Heart left ventricle (tissue), 16 donors: Measurements from ENCODE around the gene CCNT2. TPM values are rescaled to one million over a fixed set of nuclear protein-coding genes. Genes with fewer than 3 reads are reported as not detected.

Source experiments
- ATAC-seq, 4 donors: fragments of 200-7000 bp; cut with Tn5 transposase; one replicate each; pipeline ENCODE4 v1.9.1; 2020 to 2022; ENCODE audit warnings: moderate library complexity in 4 of 4, mild to moderate bottlenecking in 3 of 4, moderate number of reproducible peaks in 1 of 4
- DNase-seq, 5 donors: peaks; one replicate each; pipeline ENCODE4 v3.0.0-alpha.2; 2020
- H3K27ac ChIP-seq, 12 donors: fragments of 200-600 bp; sonication (generic) in 4 of 12; one replicate each; pipeline versions ENCODE4 v1.5.0 to v1.8.0; 2016 to 2022; ENCODE audit warnings: mild to moderate bottlenecking in 2 of 12
- H3K27me3 ChIP-seq, 9 donors: fragments of 200-600 bp; sonication (generic) in 2 of 9; one replicate each; pipeline versions ENCODE4 v1.5.1 to v1.8.0; 2016 to 2022; ENCODE audit warnings: mild to moderate bottlenecking in 3 of 9
- H3K36me3 ChIP-seq, 9 donors: fragments of 200-600 bp; sonication (generic) in 2 of 9; one replicate each; pipeline versions ENCODE4 v1.5.0 to v1.8.0; 2018 to 2022; ENCODE audit warnings: mild to moderate bottlenecking in 2 of 9
- H3K4me1 ChIP-seq, 12 donors: fragments of 200-600 bp; sonication (generic) in 4 of 12; one replicate each; pipeline versions ENCODE4 v1.5.0 to v1.8.0; 2016 to 2022; ENCODE audit warnings: mild to moderate bottlenecking in 3 of 12
- H3K4me3 ChIP-seq, 12 donors: fragments of 200-600 bp; sonication (generic) in 4 of 12; one replicate each; pipeline versions ENCODE4 v1.5.0 to v1.8.0; 2017 to 2022; ENCODE audit warnings: mild to moderate bottlenecking in 9 of 12, moderate library complexity in 4 of 12
- H3K9me3 ChIP-seq, 12 donors: fragments of 200-600 bp; sonication (generic) in 4 of 12; one replicate each; pipeline versions ENCODE4 v1.5.0 to v1.8.0; 2016 to 2022; ENCODE audit warnings: mild to moderate bottlenecking in 1 of 12
- CTCF ChIP-seq, 12 donors: fragments of 200-600 bp; sonication (generic) in 4 of 12; IDR thresholded peaks; one replicate each; pipeline versions ENCODE4 v1.5.0 to v1.8.0; 2018 to 2022; ENCODE audit warnings: antibody characterized with exemption in 12 of 12, mild to moderate bottlenecking in 5 of 12
- POLR2A ChIP-seq, 2 donors: fragments of 450-650 bp; IDR thresholded peaks; one replicate each; pipeline ENCODE4 v1.6.1; 2017; ENCODE audit warnings: antibody characterized with exemption in 2 of 2, mild to moderate bottlenecking in 2 of 2, moderate library complexity in 2 of 2
- WGBS, 4 donors: extraction: QIAGEN DNeasy Blood & Tissue Kit in 2 of 4; methylation state at CpG; one replicate each; pipeline versions ENCODE4 v1.1.5 to v1.1.7; 2013 to 2018; 5-methylcytosine and 5-hydroxymethylcytosine counted together
- intact Hi-C, 10 donors: fragments of 100-400 bp; cut with DNase I; formaldehyde crosslinking; loops; one replicate each; pipeline versions ENCODE4 v1.11.1 to v1.14.2; 2022
- polyA plus RNA-seq, 2 donors: library from polyadenylated mRNA; stranded (reverse); fragments of 200-250 nt; gene quantifications; one replicate each; pipeline ENCODE4 v1.2.3, GENCODE V29; 2013
- total RNA-seq, 9 donors: library from RNA; depleted of rRNA in 2 of 9; stranded (reverse); fragments of >200 nt in 2 of 9; fragmentation: NEBNext Ultra II Directional in 3 of 9; extraction: Animal tissue kit (Norgen Biotek cat#: 25700) in 3 of 9; gene quantifications; one replicate each; pipeline versions ENCODE4 v1.1.0 to v1.2.4, GENCODE V29; 2016 to 2023
- donor health status: ischemic (EF 13 %, LVEDD 7.1; RV severe dilation, severe dysfunction).
- donor health status: healthy with polysubstance abuse.
- donor health status: DM: no; HTN: yes; CAD: no.
- donor health status: DM: no; HTN: no; CAD: no.
- donor health status: ischemic (EF 25% LVEDD 6.9; RV normal size, moderate dysfunction).
- donor health status: ischemic (EF 25% LVEDD 5.7; RV mildly dilated, moderate dysfunction).
- donor health status: healthy.
- donor health status: DM: yes; HTN: yes; CAD: no.
- donor health status: ischemic (EF 35%, LVEDD 5.7; RV mildly dilated, moderate dysfunction).
- donor health status: nonischemic (EF 11% LVEDD 7.7; RV severe dilation, severe dysfunction).
- donor health status: DM: yes; HTN: yes; CAD: no.
- donor health status: PGD.
- donor health status: ischemic (EF 29% LVEDD 5.4; RV normal size, mild dysfunction).
- donor health status: nonischemic (EF 23%, LVEDD 6.1; RV moderate dilation, normal function).

The CCNT2 gene
- total and polyA plus RNA-seq, 11 donors, result 6.7 to 26.8 (median 19.2) TPM

DNA sequence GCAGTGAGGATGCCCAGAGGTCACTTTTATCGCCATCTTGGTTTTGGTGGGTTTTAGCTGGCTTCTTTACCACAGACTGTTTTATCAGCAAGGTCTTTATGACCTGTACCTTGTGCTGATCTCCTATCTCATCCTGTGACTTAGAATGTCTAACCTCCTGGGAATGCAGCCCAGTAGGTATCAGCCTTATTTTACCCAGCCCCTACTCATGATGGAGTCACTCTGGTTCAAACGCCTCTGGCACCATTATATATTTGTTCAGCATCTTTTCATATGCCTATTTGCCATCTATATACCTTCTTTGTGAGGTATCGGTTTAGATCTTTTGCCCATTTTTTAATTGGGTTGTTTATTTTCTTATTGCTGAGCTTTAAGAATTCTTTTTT lies 7.2 kb upstream of the CCNT2 start:
- Histone ChIP-seq H3K4me1 (no peaks in the 10 kb centered on the region), H3K9me3 (peaks cover 0 to 22% (median 2%) of the 10 kb centered on the region in 12 donors), H3K27ac (no peak overlapping the region), H3K4me3 (no peak overlapping the region), H3K27me3 (no peaks in the 10 kb centered on the region), H3K36me3 (no peaks in the 10 kb centered on the region)
- TF ChIP-seq CTCF (IDR thresholded peaks at IDR 0.05) (no peak), POLR2A (IDR thresholded peaks at IDR 0.05) (no peak)
- WGBS, 4 donors, result 88 to 94% (median 93%) methylated on average over 3 of the region's 3 CpGs
- intact Hi-C loops, result no loop called here
- no peak for DNase-seq
- ATAC-seq, result no peak

- no peak overlapping the region for H3K27ac ChIP-seq
- peaks cover 0 to 19% (median 1%) of the 10 kb centered on the region in 12 donors for H3K9me3 ChIP-seq
- H3K36me3 ChIP-seq, result no peaks in the 10 kb centered on the region
- TF ChIP-seq POLR2A (IDR thresholded peaks at IDR 0.05) (no peak), CTCF (IDR thresholded peaks at IDR 0.05) (no peak)
- ATAC-seq, result no peak
- H3K4me3 ChIP-seq, result no peak overlapping the region
- no peaks in the 10 kb centered on the region for H3K27me3 ChIP-seq
- H3K4me1 ChIP-seq, result peaks cover 0 to 6% (median 3%) of the 10 kb centered on the region in 12 donors
- intact Hi-C loops, result no loop called here
- no peak for DNase-seq
Measured at GRCh38 chr2:134912361-134912760, 6.3 kb upstream of the CCNT2 start.

DNA sequence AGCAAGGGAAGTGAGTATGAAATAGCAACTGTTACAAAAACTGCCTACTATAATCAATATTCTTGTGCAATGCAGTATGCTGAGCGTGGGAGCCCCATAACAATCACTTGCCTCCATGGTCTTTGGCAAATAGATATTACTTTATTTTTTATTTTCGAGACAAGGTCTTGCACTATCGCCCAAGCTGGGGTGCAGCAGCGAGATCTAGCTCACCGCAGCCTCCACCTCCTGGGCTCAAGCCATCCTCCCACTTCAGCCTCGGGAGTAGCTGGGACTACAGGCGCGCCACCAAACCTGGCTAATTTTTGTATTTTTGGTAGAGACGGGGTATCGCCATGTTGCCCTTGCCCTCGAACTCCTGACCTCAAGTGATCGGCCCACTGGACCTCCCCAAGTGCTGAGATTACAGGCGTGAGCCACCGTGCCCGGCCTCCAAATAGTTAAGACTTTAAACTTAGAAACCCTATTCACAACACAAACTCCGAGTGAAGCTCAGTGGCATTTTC lies 1.2 kb upstream of the CCNT2 start:
- no peaks in the 10 kb centered on the region for H3K27me3 ChIP-seq
- H3K9me3 ChIP-seq, result peaks cover 0 to 12% (median 0%) of the 10 kb centered on the region in 12 donors
- WGBS, 4 donors, result 35 to 37% (median 37%) methylated on average over 15 to 16 of the region's 16 CpGs
- peak overlapping the region; percentile 50 to 95 (median 86) for H3K4me3 ChIP-seq
- DNase-seq (peak; percentile 16 to 58 (median 32)), ATAC-seq (no peak)
- H3K4me1 ChIP-seq, result peaks cover 8 to 38% (median 33%) of the 10 kb centered on the region in 12 donors
- no peak for TF ChIP-seq POLR2A (IDR thresholded peaks at IDR 0.05)
- TF ChIP-seq CTCF (IDR thresholded peaks at IDR 0.05), result no peak
- H3K36me3 ChIP-seq, result peaks cover 0 to 6% (median 0%) of the 10 kb centered on the region in 9 donors
- H3K27ac ChIP-seq, result peak overlapping the region; percentile 83 to 99 (median 98)
- intact Hi-C loops, result loop anchor here in 3 of 10 donors (5.0 kb wide), 2 partner anchors 145 to 615 kb away; partner anchors contain the start of genes R3HDM1 (in 3 of the 3) and ZRANB3 (in 3 of the 3)

- Histone ChIP-seq H3K27me3 (no peaks in the 10 kb centered on the region), H3K4me3 (peak overlapping the region; percentile 50 to 95 (median 86)), H3K36me3 (peaks cover 0 to 6% (median 0%) of the 10 kb centered on the region in 9 donors), H3K9me3 (peaks cover 0 to 8% (median 0%) of the 10 kb centered on the region in 12 donors), H3K27ac (peak overlapping the region; percentile 83 to 99 (median 98)), H3K4me1 (peaks cover 8 to 44% (median 38%) of the 10 kb centered on the region in 12 donors)
- WGBS, 4 donors, result 0 to 1% (median 1%) methylated on average over 38 of the region's 38 CpGs
- ATAC-seq, result peak; percentile 82 to 87 (median 85)
- intact Hi-C loops, result loop anchor here in 3 of 10 donors (5.0 kb wide), 2 partner anchors 146 to 614 kb away; partner anchors contain the start of genes R3HDM1 (in 3 of the 3) and ZRANB3 (in 3 of the 3)
- TF ChIP-seq POLR2A (IDR thresholded peaks at IDR 0.05), result peak in 1 of 2 donors; percentile 54
- TF ChIP-seq CTCF (IDR thresholded peaks at IDR 0.05), result peak in 10 of 12 donors; percentile 13 to 66 (median 30)
- DNase-seq, result no peak
Measured at GRCh38 chr2:134917888-134918525, 615 bp upstream of the CCNT2 start.
